ENCODE data around the gene ATP8A2.
"Not testable (repeated sequence)": the region's sequence is repeated elsewhere in the genome, so short reads cannot be mapped to it uniquely, and the experiment has no call there.

Gene ATP8A2

GRCh38 chr13:25371875-25372283 is at the start of gene ATP8A2:
ATP8A2 (plus strand) TSS chr13:25371974; CDS start chr13:25372213, 239 bp downstream.
- no peak for DNase-seq

- DNase-seq: no peak
These were observed 47.7 kb upstream of the ATP8A2 start for GRCh38 chr13:25324100-25324499.

GRCh38 chr13:25329706-25330105 is 42.1 kb upstream of the ATP8A2 start:
- DNase-seq: no peak

- no peak for DNase-seq
These were observed 41.2 kb upstream of the ATP8A2 start for GRCh38 chr13:25330541-25330940.

- no peak for DNase-seq
These were observed 35.9 kb upstream of the ATP8A2 start for GRCh38 chr13:25335856-25336255.

GRCh38 chr13:25345576-25345975 is 26.2 kb upstream of the ATP8A2 start:
- no peak for DNase-seq

- no peak for DNase-seq
These were observed 24.6 kb upstream of the ATP8A2 start for GRCh38 chr13:25347151-25347550.

GRCh38 chr13:25351404-25351803 is 20.4 kb upstream of the ATP8A2 start:
- no peak for DNase-seq

- DNase-seq: no peak
These were observed 19.5 kb upstream of the ATP8A2 start for GRCh38 chr13:25352230-25352629.

GRCh38 chr13:25352806-25353205 is 19.0 kb upstream of the ATP8A2 start:
- no peak for DNase-seq

- DNase-seq: no peak
These were observed 18.4 kb upstream of the ATP8A2 start for GRCh38 chr13:25353344-25353743.

GRCh38 chr13:25354377-25354776 is 17.4 kb upstream of the ATP8A2 start:
- DNase-seq: no peak

GRCh38 chr13:25360443-25360842 is 11.3 kb upstream of the ATP8A2 start:
- not testable (repeated sequence) for DNase-seq

- no peak for DNase-seq
These were observed 6.0 kb upstream of the ATP8A2 start for GRCh38 chr13:25365720-25366235.

- no peak for DNase-seq
These were observed 458 bp upstream of the ATP8A2 start for GRCh38 chr13:25371158-25371874.

GRCh38 chr13:25372284-25373081 is 709 bp downstream of the ATP8A2 start:
- no peak for DNase-seq

- DNase-seq: peak; percentile 16 to 53
These were observed 4.1 kb downstream of the ATP8A2 start for GRCh38 chr13:25375727-25376358.

GRCh38 chr13:25377244-25377962 is 5.6 kb downstream of the ATP8A2 start:
- no peak for DNase-seq

- no peak for DNase-seq
These were observed 6.8 kb downstream of the ATP8A2 start for GRCh38 chr13:25378528-25378927.

- DNase-seq: no peak
These were observed 7.2 kb downstream of the ATP8A2 start for GRCh38 chr13:25379011-25379410.

GRCh38 chr13:25380082-25380481 is 8.3 kb downstream of the ATP8A2 start:
- DNase-seq: no peak

- no peak for DNase-seq
These were observed 9.1 kb downstream of the ATP8A2 start for GRCh38 chr13:25380741-25381324.
